Endothelial cell (in vitro differentiated cells): ENCODE data around the gene GRID1. TPM values are rescaled to one million over a fixed set of nuclear protein-coding genes. Genes with fewer than 3 reads are reported as not detected.

Source experiments
- DNase-seq: peaks from one replicate; pipeline ENCODE4 v3.0.0; 2021; ENCODE audit warnings: low spot score
- H3K27ac Mint-ChIP-seq: one replicate; pipeline ENCODE4 v1.8.0; 2021; ENCODE audit warnings: mixed read lengths, inconsistent platforms; ENCODE audit not compliant: unreplicated experiment
- H3K27me3 Mint-ChIP-seq: one replicate; pipeline ENCODE4 v1.8.0; 2021; ENCODE audit warnings: mild to moderate bottlenecking, moderate library complexity, mixed read lengths, inconsistent platforms; ENCODE audit not compliant: unreplicated experiment
- H3K36me3 Mint-ChIP-seq: one replicate; pipeline ENCODE4 v1.8.0; 2021; ENCODE audit warnings: mild to moderate bottlenecking, low read depth, mixed read lengths, inconsistent platforms; ENCODE audit not compliant: unreplicated experiment
- H3K4me1 Mint-ChIP-seq: one replicate; pipeline ENCODE4 v1.8.0; 2021; ENCODE audit warnings: mild to moderate bottlenecking, mixed read lengths, inconsistent platforms; ENCODE audit not compliant: unreplicated experiment
- H3K4me3 Mint-ChIP-seq: one replicate; pipeline ENCODE4 v1.8.0; 2021; ENCODE audit warnings: mild to moderate bottlenecking, mixed read lengths, inconsistent platforms; ENCODE audit not compliant: unreplicated experiment
- H3K9me3 Mint-ChIP-seq: one replicate; pipeline ENCODE4 v1.8.0; 2021; ENCODE audit warnings: mixed read lengths, inconsistent platforms; ENCODE audit not compliant: unreplicated experiment
- CTCF ChIP-seq: fragments of 200-600 bp; sonication (generic); IDR thresholded peaks from one replicate; pipeline ENCODE4 v1.5.0; 2021; ENCODE audit warnings: antibody characterized with exemption; ENCODE audit not compliant: unreplicated experiment
- total RNA-seq: library from RNA; stranded (reverse); fragmentation: NEBNext Ultra II Directional; extraction: Animal tissue kit (Norgen Biotek cat#: 25700); gene quantifications from one replicate; pipeline ENCODE4 v1.2.1, GENCODE V29; 2021; ENCODE audit not compliant: unreplicated experiment

The GRID1 gene
- total RNA-seq, 1 donor from 2014 or later = 0.26 TPM

DNA sequence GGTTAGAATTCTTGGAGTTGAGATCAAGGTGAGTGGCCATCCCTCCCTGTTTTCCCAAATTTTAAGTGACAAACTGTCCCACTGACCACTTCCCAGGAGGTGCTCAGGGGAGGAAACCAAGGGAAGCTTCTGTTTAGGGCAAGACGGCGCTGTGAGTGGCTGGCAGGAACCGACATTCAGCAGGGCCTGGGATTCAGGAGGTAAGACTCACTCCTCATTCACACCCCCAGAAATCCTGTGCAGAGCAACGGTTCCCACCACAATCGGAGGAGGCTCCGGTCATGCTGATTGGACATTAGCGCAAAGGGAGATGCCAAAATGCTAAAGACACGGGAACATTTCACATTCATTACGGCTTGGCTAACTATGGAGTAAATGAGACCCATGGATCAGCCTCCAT lies 200.9 kb downstream of the GRID1 start:
- no peak overlapping the region for H3K4me3 Mint-ChIP-seq
- peaks cover 14% of the 10 kb centered on the region for H3K27me3 Mint-ChIP-seq
- H3K9me3 Mint-ChIP-seq = no peaks in the 10 kb centered on the region
- no peak for DNase-seq
- no peak for TF ChIP-seq CTCF
- no peaks in the 10 kb centered on the region for H3K4me1 Mint-ChIP-seq
- no peaks in the 10 kb centered on the region for H3K36me3 Mint-ChIP-seq
- H3K27ac Mint-ChIP-seq = no peak overlapping the region

- peaks cover 14% of the 10 kb centered on the region for H3K27me3 Mint-ChIP-seq
- no peaks in the 10 kb centered on the region for H3K4me1 Mint-ChIP-seq
- H3K9me3 Mint-ChIP-seq = no peaks in the 10 kb centered on the region
- TF ChIP-seq CTCF = no peak
- DNase-seq = no peak
- H3K27ac Mint-ChIP-seq = no peak overlapping the region
- no peak overlapping the region for H3K4me3 Mint-ChIP-seq
- H3K36me3 Mint-ChIP-seq = no peaks in the 10 kb centered on the region
Observed at GRCh38 chr10:86164960-86165630, 201.5 kb downstream of the GRID1 start.

DNA sequence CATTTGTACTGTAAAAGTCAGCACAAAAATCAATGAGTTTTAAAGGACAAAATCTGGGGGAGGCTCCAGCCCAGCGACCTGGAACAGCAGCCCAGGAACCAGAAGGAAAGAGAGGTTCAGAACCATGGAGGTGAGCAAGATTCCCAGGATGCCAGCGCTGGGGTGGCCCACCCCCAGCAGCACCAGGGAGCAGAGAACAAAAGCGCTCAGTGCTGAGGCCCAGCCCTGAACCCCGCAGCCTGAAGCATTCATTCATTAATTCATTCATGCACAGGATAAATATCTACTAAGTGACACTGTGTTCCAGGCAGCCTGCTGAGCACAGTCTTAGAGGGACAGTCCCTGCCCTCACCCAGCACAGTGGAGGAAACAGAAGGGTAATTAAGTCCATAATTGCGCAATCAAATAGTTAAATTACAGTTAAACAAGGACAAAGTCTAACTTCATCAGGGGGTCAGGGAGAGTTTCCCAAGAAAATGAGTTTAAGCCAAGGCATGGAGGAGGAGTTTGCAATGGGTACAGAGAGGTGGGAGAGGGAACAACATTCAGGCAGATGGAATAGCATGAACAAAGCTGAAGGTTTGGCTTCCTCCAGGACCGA lies 202.3 kb downstream of the GRID1 start:
- Mint-ChIP-seq H3K4me1 (no peaks in the 10 kb centered on the region), H3K36me3 (no peaks in the 10 kb centered on the region), H3K4me3 (no peak overlapping the region), H3K27me3 (peaks cover 12% of the 10 kb centered on the region), H3K27ac (no peak overlapping the region), H3K9me3 (no peaks in the 10 kb centered on the region)
- no peak for DNase-seq
- no peak for TF ChIP-seq CTCF

DNA sequence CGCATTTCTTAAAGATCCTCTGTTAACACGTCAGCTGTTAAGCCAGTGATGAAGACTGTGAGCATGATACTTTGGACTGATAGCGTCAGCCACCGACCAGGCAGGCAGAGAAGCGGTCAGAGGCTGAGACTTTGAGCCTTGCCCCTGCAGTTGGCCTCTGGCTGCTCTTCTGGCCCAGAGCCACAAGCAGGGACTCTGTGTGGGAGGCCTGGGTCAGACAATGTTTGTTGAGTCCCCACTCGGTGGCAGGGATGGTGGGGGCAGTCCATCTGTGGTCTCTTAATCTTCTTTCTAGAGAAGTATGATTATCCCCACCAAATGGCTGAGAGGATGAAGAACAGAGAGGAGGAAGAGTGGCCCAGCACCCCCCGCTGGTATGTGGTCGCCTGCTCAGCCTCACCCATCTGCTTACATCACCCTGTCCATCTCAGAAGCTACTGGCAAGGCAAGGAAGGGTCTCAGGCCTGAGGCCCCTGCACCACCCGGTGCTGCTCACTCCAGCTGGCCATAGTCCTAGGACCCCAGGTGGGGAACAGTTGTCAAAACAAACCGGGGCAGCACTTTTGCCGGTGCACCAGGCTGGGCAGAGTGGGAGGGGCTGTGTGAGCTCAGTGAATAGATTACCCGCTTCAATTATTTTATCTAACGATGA lies 202.9 kb downstream of the GRID1 start:
- H3K27me3 Mint-ChIP-seq = peaks cover 11% of the 10 kb centered on the region
- no peak for TF ChIP-seq CTCF
- no peak for DNase-seq
- H3K36me3 Mint-ChIP-seq = no peaks in the 10 kb centered on the region
- H3K9me3 Mint-ChIP-seq = no peaks in the 10 kb centered on the region
- no peak overlapping the region for H3K27ac Mint-ChIP-seq
- no peaks in the 10 kb centered on the region for H3K4me1 Mint-ChIP-seq
- H3K4me3 Mint-ChIP-seq = no peak overlapping the region
